ENCODE results near the gene LILRB4.

DNA sequence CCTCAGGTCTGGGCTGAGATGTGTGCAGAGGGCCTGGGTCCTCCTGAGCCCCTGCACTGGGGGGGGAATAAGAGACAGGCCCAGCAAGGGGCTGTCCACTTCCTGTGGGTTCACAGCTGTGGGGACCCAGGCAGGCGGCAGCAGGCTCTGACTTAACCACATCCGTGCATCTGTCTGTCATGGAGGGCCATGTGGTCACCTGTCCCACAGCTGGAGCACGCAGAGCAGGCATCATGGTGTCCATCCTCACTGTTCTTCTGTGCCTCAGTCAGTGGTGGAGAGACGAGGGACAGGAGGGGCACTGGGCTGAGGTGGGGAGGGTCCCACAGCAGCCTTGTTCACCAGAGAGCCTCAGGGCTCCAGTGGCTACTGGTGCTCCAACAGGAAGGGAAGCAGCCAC is 45.2 kb downstream of the LILRB4 start:
- TF ChIP-seq, protein P1, sequence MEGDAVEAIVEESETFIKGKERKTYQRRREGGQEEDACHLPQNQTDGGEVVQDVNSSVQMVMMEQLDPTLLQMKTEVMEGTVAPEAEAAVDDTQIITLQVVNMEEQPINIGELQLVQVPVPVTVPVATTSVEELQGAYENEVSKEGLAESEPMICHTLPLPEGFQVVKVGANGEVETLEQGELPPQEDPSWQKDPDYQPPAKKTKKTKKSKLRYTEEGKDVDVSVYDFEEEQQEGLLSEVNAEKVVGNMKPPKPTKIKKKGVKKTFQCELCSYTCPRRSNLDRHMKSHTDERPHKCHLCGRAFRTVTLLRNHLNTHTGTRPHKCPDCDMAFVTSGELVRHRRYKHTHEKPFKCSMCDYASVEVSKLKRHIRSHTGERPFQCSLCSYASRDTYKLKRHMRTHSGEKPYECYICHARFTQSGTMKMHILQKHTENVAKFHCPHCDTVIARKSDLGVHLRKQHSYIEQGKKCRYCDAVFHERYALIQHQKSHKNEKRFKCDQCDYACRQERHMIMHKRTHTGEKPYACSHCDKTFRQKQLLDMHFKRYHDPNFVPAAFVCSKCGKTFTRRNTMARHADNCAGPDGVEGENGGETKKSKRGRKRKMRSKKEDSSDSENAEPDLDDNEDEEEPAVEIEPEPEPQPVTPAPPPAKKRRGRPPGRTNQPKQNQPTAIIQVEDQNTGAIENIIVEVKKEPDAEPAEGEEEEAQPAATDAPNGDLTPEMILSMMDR (IDR thresholded peaks at IDR 0.05) = no peak
- no peak for TF ChIP-seq POLR2A (IDR thresholded peaks at IDR 0.05)

All from thyroid gland (tissue), 4 donors.